ENCODE results near the gene THSD4. TPM values are rescaled to one million over a fixed set of nuclear protein-coding genes. Genes with fewer than 3 reads are reported as not detected.

Gene THSD4
- total and polyA plus RNA-seq, 9 of the 15 experiments (the other 6 are each of a cell fraction or from before 2014, with no cell fraction given): 0.04 TPM; not detected in 5

- TF ChIP-seq AFF4 (CRISPR knock-in tag; IDR thresholded peaks at IDR 0.05) (no peak), FOS (IDR thresholded peaks at IDR 0.05; ENCODE audit: extremely low read depth, insufficient read length) (no peak), MXI1 (IDR thresholded peaks at IDR 0.05; ENCODE audit: low read depth, low read length) (no peak)
Measured at GRCh38 chr15:71330638-71331162, 215.4 kb downstream of the THSD4 start (continued).

DNA sequence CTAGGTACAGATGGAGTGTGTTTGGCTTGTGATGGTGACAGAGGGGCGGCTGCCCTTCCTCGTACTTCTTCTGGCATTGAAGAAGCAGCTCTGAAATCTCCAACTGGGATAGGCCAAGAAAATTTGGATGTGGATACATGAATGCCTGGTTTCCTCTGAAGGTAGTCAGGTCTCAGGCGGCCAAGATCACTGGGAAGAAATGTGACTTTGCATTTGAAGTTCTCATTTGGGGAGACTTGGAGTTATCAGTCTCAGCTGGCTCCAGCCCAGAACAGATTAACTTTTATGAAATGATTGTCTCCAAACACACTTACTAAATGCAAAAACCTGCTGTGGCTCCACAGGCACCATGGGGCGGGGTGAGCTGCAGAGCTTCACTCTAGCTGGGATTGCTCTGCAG is 215.9 kb downstream of the THSD4 start:
- WGBS (ENCODE audit: insufficient coverage, low coverage, missing lambda C conversion rate): 0% methylated on average over 4 of the region's 4 CpGs
- intact Hi-C loops (cut with micrococcal nuclease): no loop called here
- FAIRE-seq: no peak
- no peaks in the 10 kb centered on the region for H4K20me1 ChIP-seq (replicated peaks; ENCODE audit: control insufficient read depth, insufficient read depth, low read length)
- in situ Hi-C loops (cut with MboI): no loop called here
- CTCF ChIA-PET (ENCODE audit: low intra/inter-chr PET ratio): no interaction called here
- H2AFZ ChIP-seq (ENCODE audit: low read depth, low read length): no peak overlapping the region
- no peak overlapping the region for H3K4me3 ChIP-seq
- no peaks in the 10 kb centered on the region for H3K4me1 ChIP-seq (replicated peaks in 1 of 2; ENCODE audit: control insufficient read depth in 2 of 2, insufficient read depth in 2 of 2, low read length in 2 of 2)
- BruUV-seq (replicated peaks): no TSS peak
- no peak overlapping the region for H3K4me2 ChIP-seq (ENCODE audit: insufficient read depth, low read length)
- H3K27ac ChIP-seq (ENCODE audit: extremely low read depth, low read depth, low read length): no peak overlapping the region
- H3K79me2 ChIP-seq (ENCODE audit: control insufficient read depth, insufficient read depth, low read length): no peaks in the 10 kb centered on the region
- no peak for ATAC-seq
- TF ChIP-seq SP1 (CRISPR knock-in tag; IDR thresholded peaks at IDR 0.05) (no peak), NONO (IDR thresholded peaks at IDR 0.05; ENCODE audit: low read depth in 2 of 2, low read length in 1 of 2) (no peak), MITF (IDR thresholded peaks at IDR 0.05) (no peak), ESRRB (CRISPR knock-in tag; IDR thresholded peaks at IDR 0.05; ENCODE audit: borderline replicate concordance) (no peak), TBL1XR1 (IDR thresholded peaks at IDR 0.05; ENCODE audit: low read length in 2 of 2) (no peak), TAF15 (IDR thresholded peaks at IDR 0.05; ENCODE audit: low read depth, low read length) (no peak), ZNF586 (CRISPR knock-in tag; conservative IDR thresholded peaks at IDR 0.05) (no peak), ZNF766 (CRISPR knock-in tag; conservative IDR thresholded peaks at IDR 0.05) (no peak), KDM5B (IDR thresholded peaks at IDR 0.05; ENCODE audit: insufficient replicate concordance, low read depth, low read length) (no peak), RAD21 (CRISPR knock-in tag; conservative IDR thresholded peaks at IDR 0.05 in 1 of 2, IDR thresholded peaks at IDR 0.05 in 1 of 2) (no peak), SMAD2 (IDR thresholded peaks at IDR 0.05; ENCODE audit: low read depth, low read length) (no peak), ELF4 (CRISPR knock-in tag; IDR thresholded peaks at IDR 0.05) (no peak)
- POLR2A ChIA-PET: interaction anchor here (0.8 kb wide), 1 partner anchor 34 kb away, joined by 3 read pairs; no protein-coding TSS in a partner anchor
- H3K36me3 ChIP-seq (ENCODE audit: control insufficient read depth, insufficient read depth, low read length): no peaks in the 10 kb centered on the region
- no peak overlapping the region for H3K9ac ChIP-seq (ENCODE audit: insufficient read depth in 1 of 2, low read depth in 2 of 2, low read length in 2 of 2)
- no peak for DNase-seq (ENCODE audit: extremely low read depth in 1 of 4, low spot score in 3 of 4)
- no peaks in the 10 kb centered on the region for H3K9me3 ChIP-seq (replicated peaks; ENCODE audit: control insufficient read depth, insufficient read depth, low read depth, low read length)
- H3K27me3 ChIP-seq (ENCODE audit: control insufficient read depth in 2 of 2, insufficient read depth in 2 of 2, low read length in 2 of 2): peaks cover 0 to 9% of the 10 kb centered on the region in 2 experiments; a peak in 1 of 5 replicates
- H3K9me1 ChIP-seq (ENCODE audit: control insufficient read depth, insufficient read depth, low read length): no peaks in the 10 kb centered on the region
